SK-N-SH treated with all-trans-retinoic acid at 6 μM for 48 hours (cell line): ENCODE measurements around the gene NUDT1.

ENCODE experiments used
- ATAC-seq: fragments of 200-7000 bp; cut with Tn5 transposase; 3 replicates; pipeline ENCODE4 v1.9.1; 2020; ENCODE audit warnings: mild to moderate bottlenecking, moderate library complexity
- ARNTL ChIP-seq: fragments of 450-650 bp; formaldehyde crosslinking; IDR thresholded peaks from 2 replicates; pipeline ENCODE4 v1.5.0; 2020; ENCODE audit warnings: low read depth, mild to moderate bottlenecking, moderate library complexity, borderline replicate concordance
- BACH2 ChIP-seq: fragments of 250-450 bp; sonication (Bioruptor Pico); IDR thresholded peaks from 2 replicates; pipeline ENCODE4 v1.9.0; 2021; ENCODE audit warnings: mild to moderate bottlenecking, borderline replicate concordance
- ESRRG ChIP-seq: fragments of 250-450 bp; sonication (Bioruptor Pico); IDR thresholded peaks from 2 replicates; pipeline ENCODE4 v1.6.1; 2021; ENCODE audit warnings: mild to moderate bottlenecking
- GLIS3 ChIP-seq: fragments of 250-450 bp; sonication (Bioruptor Pico); IDR thresholded peaks from 2 replicates; pipeline ENCODE4 v1.5.0; 2020; ENCODE audit warnings: mild to moderate bottlenecking, moderate library complexity
- OSR1 ChIP-seq: fragments of 250-450 bp; sonication (Bioruptor Pico); IDR thresholded peaks from 2 replicates; pipeline ENCODE4 v1.8.0; 2022; ENCODE audit warnings: moderate library complexity, mild to moderate bottlenecking, inconsistent platforms
- RARB ChIP-seq: fragments of 250-450 bp; sonication (Bioruptor Pico); IDR thresholded peaks from 2 replicates; pipeline ENCODE4 v1.8.0; 2021; ENCODE audit warnings: mild to moderate bottlenecking, moderate library complexity
- SNAI2 ChIP-seq: fragments of 250-450 bp; sonication (Bioruptor Pico); IDR thresholded peaks from 2 replicates; pipeline ENCODE4 v1.5.0; 2020; ENCODE audit warnings: mild to moderate bottlenecking, moderate library complexity
- TCF4 ChIP-seq: fragments of 250-450 bp; sonication (Bioruptor Pico); IDR thresholded peaks from 2 replicates; pipeline ENCODE4 v1.8.0; 2021; ENCODE audit warnings: mild to moderate bottlenecking, moderate library complexity, borderline replicate concordance
- TOX ChIP-seq: fragments of 250-450 bp; sonication (Bioruptor Pico); IDR thresholded peaks from 2 replicates; pipeline ENCODE4 v1.8.0; 2021; ENCODE audit warnings: mild to moderate bottlenecking, moderate library complexity, borderline replicate concordance
- ZC3H10 ChIP-seq: fragments of 250-450 bp; sonication (Bioruptor Pico); IDR thresholded peaks from 2 replicates; pipeline ENCODE4 v1.5.1; 2021; ENCODE audit warnings: mild to moderate bottlenecking, moderate library complexity
- ZFP3 ChIP-seq: fragments of 250-450 bp; sonication (Bioruptor Pico); IDR thresholded peaks from 2 replicates; pipeline ENCODE4 v1.5.0; 2020; ENCODE audit warnings: mild to moderate bottlenecking, moderate library complexity
- ZNF565 ChIP-seq: fragments of 450-650 bp; formaldehyde crosslinking; conservative IDR thresholded peaks from 2 replicates; pipeline ENCODE4 v1.5.0; 2020; ENCODE audit warnings: low read depth, mild to moderate bottlenecking, moderate library complexity
- ZNF70 ChIP-seq: fragments of 450-650 bp; formaldehyde crosslinking; IDR thresholded peaks from 2 replicates; pipeline ENCODE4 v1.5.0; 2020; ENCODE audit warnings: mild to moderate bottlenecking, moderate library complexity
- ZNF8 ChIP-seq: fragments of 450-650 bp; formaldehyde crosslinking; IDR thresholded peaks from 2 replicates; pipeline ENCODE4 v1.5.0; 2020; ENCODE audit warnings: mild to moderate bottlenecking, moderate library complexity
- TF ChIP-seq, protein P1 (sequence below): fragments of 250-450 bp; sonication (Bioruptor Pico); IDR thresholded peaks from 2 replicates; pipeline ENCODE4 v1.5.1; 2020; ENCODE audit warnings: low read depth, mild to moderate bottlenecking, moderate library complexity
- TF ChIP-seq, protein P2 (sequence below): fragments of 250-450 bp; sonication (Bioruptor Pico); IDR thresholded peaks from 2 replicates; pipeline ENCODE4 v1.5.0; 2020; ENCODE audit warnings: mild to moderate bottlenecking, moderate library complexity
- TF ChIP-seq, protein P3 (sequence below): fragments of 250-450 bp; sonication (Bioruptor Pico); IDR thresholded peaks from 2 replicates; pipeline ENCODE4 v1.8.0; 2021; ENCODE audit warnings: low read depth, mild to moderate bottlenecking, moderate library complexity, borderline replicate concordance
- TF ChIP-seq, protein P4 (sequence below): fragments of 250-450 bp; sonication (Bioruptor Pico); IDR thresholded peaks from 2 replicates; pipeline ENCODE4 v1.8.0; 2020; ENCODE audit warnings: mild to moderate bottlenecking, moderate library complexity, borderline replicate concordance

The NUDT1 gene

DNA sequence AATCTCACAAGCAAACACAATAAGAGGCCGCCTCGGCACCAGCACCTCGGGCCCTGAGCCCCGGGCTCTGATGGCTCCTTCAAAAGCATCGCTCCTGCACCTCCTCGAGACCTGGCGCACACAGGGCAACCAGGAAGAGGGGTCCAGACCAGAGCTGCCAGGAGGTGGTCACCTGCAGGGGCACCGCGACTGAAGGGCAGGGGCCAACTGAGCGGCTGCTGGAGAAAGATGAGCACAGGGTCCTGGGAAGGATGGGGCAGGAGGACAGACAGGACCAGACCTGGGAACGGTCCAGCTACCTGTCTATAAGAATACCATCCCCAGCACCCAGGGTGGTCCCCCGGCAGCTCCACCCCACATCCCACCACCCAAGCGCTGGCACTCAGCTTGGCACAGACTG is 30.1 kb upstream of the NUDT1 start:
- TF ChIP-seq ZFP3 (CRISPR knock-in tag) (no peak), GLIS3 (no peak), TCF4 (no peak), BACH2 (CRISPR knock-in tag) (no peak)
- TF ChIP-seq, protein P1, sequence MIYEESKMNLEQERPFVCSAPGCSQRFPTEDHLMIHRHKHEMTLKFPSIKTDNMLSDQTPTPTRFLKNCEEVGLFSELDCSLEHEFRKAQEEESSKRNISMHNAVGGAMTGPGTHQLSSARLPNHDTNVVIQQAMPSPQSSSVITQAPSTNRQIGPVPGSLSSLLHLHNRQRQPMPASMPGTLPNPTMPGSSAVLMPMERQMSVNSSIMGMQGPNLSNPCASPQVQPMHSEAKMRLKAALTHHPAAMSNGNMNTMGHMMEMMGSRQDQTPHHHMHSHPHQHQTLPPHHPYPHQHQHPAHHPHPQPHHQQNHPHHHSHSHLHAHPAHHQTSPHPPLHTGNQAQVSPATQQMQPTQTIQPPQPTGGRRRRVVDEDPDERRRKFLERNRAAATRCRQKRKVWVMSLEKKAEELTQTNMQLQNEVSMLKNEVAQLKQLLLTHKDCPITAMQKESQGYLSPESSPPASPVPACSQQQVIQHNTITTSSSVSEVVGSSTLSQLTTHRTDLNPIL (CRISPR knock-in tag), result no peak
- TF ChIP-seq, protein P2, sequence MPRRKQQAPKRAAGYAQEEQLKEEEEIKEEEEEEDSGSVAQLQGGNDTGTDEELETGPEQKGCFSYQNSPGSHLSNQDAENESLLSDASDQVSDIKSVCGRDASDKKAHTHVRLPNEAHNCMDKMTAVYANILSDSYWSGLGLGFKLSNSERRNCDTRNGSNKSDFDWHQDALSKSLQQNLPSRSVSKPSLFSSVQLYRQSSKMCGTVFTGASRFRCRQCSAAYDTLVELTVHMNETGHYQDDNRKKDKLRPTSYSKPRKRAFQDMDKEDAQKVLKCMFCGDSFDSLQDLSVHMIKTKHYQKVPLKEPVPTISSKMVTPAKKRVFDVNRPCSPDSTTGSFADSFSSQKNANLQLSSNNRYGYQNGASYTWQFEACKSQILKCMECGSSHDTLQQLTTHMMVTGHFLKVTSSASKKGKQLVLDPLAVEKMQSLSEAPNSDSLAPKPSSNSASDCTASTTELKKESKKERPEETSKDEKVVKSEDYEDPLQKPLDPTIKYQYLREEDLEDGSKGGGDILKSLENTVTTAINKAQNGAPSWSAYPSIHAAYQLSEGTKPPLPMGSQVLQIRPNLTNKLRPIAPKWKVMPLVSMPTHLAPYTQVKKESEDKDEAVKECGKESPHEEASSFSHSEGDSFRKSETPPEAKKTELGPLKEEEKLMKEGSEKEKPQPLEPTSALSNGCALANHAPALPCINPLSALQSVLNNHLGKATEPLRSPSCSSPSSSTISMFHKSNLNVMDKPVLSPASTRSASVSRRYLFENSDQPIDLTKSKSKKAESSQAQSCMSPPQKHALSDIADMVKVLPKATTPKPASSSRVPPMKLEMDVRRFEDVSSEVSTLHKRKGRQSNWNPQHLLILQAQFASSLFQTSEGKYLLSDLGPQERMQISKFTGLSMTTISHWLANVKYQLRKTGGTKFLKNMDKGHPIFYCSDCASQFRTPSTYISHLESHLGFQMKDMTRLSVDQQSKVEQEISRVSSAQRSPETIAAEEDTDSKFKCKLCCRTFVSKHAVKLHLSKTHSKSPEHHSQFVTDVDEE (CRISPR knock-in tag), result no peak
- TF ChIP-seq, protein P3, sequence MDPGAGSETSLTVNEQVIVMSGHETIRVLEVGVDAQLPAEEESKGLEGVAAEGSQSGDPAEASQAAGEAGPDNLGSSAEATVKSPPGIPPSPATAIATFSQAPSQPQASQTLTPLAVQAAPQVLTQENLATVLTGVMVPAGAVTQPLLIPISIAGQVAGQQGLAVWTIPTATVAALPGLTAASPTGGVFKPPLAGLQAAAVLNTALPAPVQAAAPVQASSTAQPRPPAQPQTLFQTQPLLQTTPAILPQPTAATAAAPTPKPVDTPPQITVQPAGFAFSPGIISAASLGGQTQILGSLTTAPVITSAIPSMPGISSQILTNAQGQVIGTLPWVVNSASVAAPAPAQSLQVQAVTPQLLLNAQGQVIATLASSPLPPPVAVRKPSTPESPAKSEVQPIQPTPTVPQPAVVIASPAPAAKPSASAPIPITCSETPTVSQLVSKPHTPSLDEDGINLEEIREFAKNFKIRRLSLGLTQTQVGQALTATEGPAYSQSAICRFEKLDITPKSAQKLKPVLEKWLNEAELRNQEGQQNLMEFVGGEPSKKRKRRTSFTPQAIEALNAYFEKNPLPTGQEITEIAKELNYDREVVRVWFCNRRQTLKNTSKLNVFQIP (CRISPR knock-in tag), result no peak
- ATAC-seq, result no peak

DNA sequence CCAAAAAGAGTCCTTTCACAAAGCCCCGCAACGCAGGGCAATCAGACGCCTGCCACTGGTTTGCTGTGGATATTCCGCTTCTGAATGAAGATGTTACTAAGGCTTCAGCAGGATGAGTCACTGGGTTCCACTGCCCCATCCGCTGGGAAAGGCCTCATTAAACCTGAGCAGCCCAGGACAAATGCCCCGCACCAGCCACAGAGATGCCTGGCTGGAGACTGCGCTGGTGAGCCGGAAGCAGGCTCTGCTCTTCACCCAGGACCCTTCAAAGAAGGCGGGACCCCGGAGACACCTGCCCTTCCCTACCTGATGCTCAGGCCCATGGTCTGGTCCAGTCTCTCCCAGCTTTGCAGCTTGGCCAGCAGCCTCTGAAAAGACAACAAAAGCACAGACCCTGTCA is 29.1 kb upstream of the NUDT1 start:
- ATAC-seq, result no peak
- TF ChIP-seq ESRRG (no peak), SNAI2 (CRISPR knock-in tag) (no peak), ZNF565 (CRISPR knock-in tag) (no peak), ARNTL (CRISPR knock-in tag) (no peak), OSR1 (CRISPR knock-in tag) (no peak), ZNF70 (CRISPR knock-in tag) (no peak), TOX (no peak), ZNF8 (CRISPR knock-in tag) (no peak), ZC3H10 (no peak), RARB (no peak), BACH2 (CRISPR knock-in tag) (no peak)
- TF ChIP-seq, protein P1 (CRISPR knock-in tag), result no peak
- TF ChIP-seq, protein P3 (CRISPR knock-in tag), result no peak
- TF ChIP-seq, protein P2 (CRISPR knock-in tag), result no peak
- TF ChIP-seq, protein P4, sequence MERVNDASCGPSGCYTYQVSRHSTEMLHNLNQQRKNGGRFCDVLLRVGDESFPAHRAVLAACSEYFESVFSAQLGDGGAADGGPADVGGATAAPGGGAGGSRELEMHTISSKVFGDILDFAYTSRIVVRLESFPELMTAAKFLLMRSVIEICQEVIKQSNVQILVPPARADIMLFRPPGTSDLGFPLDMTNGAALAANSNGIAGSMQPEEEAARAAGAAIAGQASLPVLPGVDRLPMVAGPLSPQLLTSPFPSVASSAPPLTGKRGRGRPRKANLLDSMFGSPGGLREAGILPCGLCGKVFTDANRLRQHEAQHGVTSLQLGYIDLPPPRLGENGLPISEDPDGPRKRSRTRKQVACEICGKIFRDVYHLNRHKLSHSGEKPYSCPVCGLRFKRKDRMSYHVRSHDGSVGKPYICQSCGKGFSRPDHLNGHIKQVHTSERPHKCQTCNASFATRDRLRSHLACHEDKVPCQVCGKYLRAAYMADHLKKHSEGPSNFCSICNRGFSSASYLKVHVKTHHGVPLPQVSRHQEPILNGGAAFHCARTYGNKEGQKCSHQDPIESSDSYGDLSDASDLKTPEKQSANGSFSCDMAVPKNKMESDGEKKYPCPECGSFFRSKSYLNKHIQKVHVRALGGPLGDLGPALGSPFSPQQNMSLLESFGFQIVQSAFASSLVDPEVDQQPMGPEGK, result no peak
